HL-60 (cell line): ENCODE measurements around the gene SHH.

Source experiments
- DNase-seq, 2 experiments: peaks; one replicate each; pipeline ENCODE4 v3.0.0-alpha.2; 2010 to 2020; ENCODE audit warnings: low read depth in 1 of 2, low spot score in 1 of 2
- H3K27ac ChIP-seq: fragments of 250-450 bp; sonication (Bioruptor Pico); replicated peaks from 2 replicates; pipeline ENCODE4 v1.5.1; 2020; ENCODE audit warnings: mild to moderate bottlenecking, moderate library complexity
- H3K27me3 ChIP-seq: fragments of 250-450 bp; sonication (Bioruptor Pico); 2 replicates; pipeline ENCODE4 v1.5.1; 2021; ENCODE audit warnings: mild to moderate bottlenecking, moderate library complexity; ENCODE audit not compliant: insufficient read depth, poor library complexity, severe bottlenecking
- H3K4me3 ChIP-seq: replicated peaks from 2 replicates; pipeline ENCODE4 v1.5.1; 2011; ENCODE audit warnings: mild to moderate bottlenecking, control low read depth, low read length; ENCODE audit not compliant: insufficient read depth
- CTCF ChIP-seq: IDR thresholded peaks from one replicate; pipeline ENCODE4 v1.5.1; 2011; ENCODE audit warnings: low read length, control low read depth, inconsistent platforms; ENCODE audit not compliant: insufficient read depth
- GABPA ChIP-seq: IDR thresholded peaks from 2 replicates; pipeline ENCODE4 v1.6.1; 2012; ENCODE audit warnings: low read depth
- POLR2AphosphoS5 ChIP-seq: IDR thresholded peaks from 2 replicates; pipeline ENCODE4 v1.6.1; 2012; ENCODE audit warnings: low read depth
- REST ChIP-seq: IDR thresholded peaks from 2 replicates; pipeline ENCODE4 v1.6.1; 2012; ENCODE audit warnings: low read depth; ENCODE audit not compliant: insufficient replicate concordance
- SPI1 ChIP-seq: IDR thresholded peaks from 2 replicates; pipeline ENCODE4 v1.6.1; 2012; ENCODE audit warnings: low read depth, mild to moderate bottlenecking, borderline replicate concordance

Gene SHH

GRCh38 chr7:155825336-155825735 lies 13.1 kb upstream of the SHH start:
- H3K27ac ChIP-seq: no peak overlapping the region
- TF ChIP-seq GABPA (no peak), SPI1 (no peak), REST (no peak), POLR2AphosphoS5 (no peak), CTCF (no peak)
- H3K27me3 ChIP-seq: no peaks in the 10 kb centered on the region
- H3K4me3 ChIP-seq: no peak overlapping the region
- DNase-seq: no peak

GRCh38 chr7:155824227-155824886 lies 12.1 kb upstream of the SHH start:
- TF ChIP-seq CTCF (no peak), POLR2AphosphoS5 (no peak), REST (no peak), GABPA (no peak), SPI1 (no peak)
- Histone ChIP-seq H3K27ac (no peak overlapping the region), H3K4me3 (no peak overlapping the region), H3K27me3 (no peaks in the 10 kb centered on the region)
- no peak for DNase-seq

- H3K27me3 ChIP-seq: no peaks in the 10 kb centered on the region
- no peak for DNase-seq
- H3K27ac ChIP-seq: no peak overlapping the region
- H3K4me3 ChIP-seq: no peak overlapping the region
- TF ChIP-seq REST: no peak
- TF ChIP-seq POLR2AphosphoS5: no peak
- no peak for TF ChIP-seq SPI1
- no peak for TF ChIP-seq GABPA
- no peak for TF ChIP-seq CTCF
Measured at GRCh38 chr7:155821851-155822250, 9.6 kb upstream of the SHH start.
